Ovary (tissue), 9 donors: ENCODE measurements around the gene PROM2. TPM values are rescaled to one million over a fixed set of nuclear protein-coding genes. Genes with fewer than 3 reads are reported as not detected.

Experiments used
- DNase-seq, 5 donors: peaks; one replicate each; pipeline ENCODE4 v3.0.0-alpha.2; 2019 to 2020
- H3K27ac ChIP-seq, 2 donors: fragments of 200-600 bp; one replicate each; pipeline versions ENCODE4 v1.5.1 to v1.8.0; 2019 to 2022
- H3K27me3 ChIP-seq: fragments of 200-600 bp; one replicate; pipeline ENCODE4 v1.8.0; 2022
- H3K36me3 ChIP-seq: fragments of 200-600 bp; sonication (generic); one replicate; pipeline ENCODE4 v1.5.1; 2019
- H3K4me1 ChIP-seq: one replicate; pipeline ENCODE4 v1.8.1; 2013; ENCODE audit warnings: mild to moderate bottlenecking, moderate library complexity; ENCODE audit not compliant: insufficient read depth
- H3K4me3 ChIP-seq: fragments of 200-600 bp; sonication (generic); one replicate; pipeline ENCODE4 v1.5.1; 2017
- H3K9me3 ChIP-seq, 2 donors: fragments of 200-600 bp in 1 of 2; sonication (generic) in 1 of 2; one replicate each; pipeline versions ENCODE4 v1.5.1 to v1.8.1; 2013 to 2019; ENCODE audit warnings: mild to moderate bottlenecking in 1 of 2, moderate library complexity in 1 of 2
- EP300 ChIP-seq: sonication (generic); formaldehyde crosslinking; IDR thresholded peaks from one replicate; pipeline ENCODE4 v1.6.1; 2017; ENCODE audit warnings: antibody characterized with exemption
- POLR2A ChIP-seq: fragments of 450-650 bp; IDR thresholded peaks from one replicate; pipeline ENCODE4 v1.6.1; 2017; ENCODE audit warnings: antibody characterized with exemption, mild to moderate bottlenecking, moderate library complexity
- WGBS, 3 donors: extraction: QIAGEN DNeasy Blood & Tissue Kit in 1 of 3; methylation state at CpG; one replicate each; pipeline versions ENCODE4 v1.1.5 to v1.1.7; 2013 to 2017; 5-methylcytosine and 5-hydroxymethylcytosine counted together
- intact Hi-C, 4 donors: fragments of 100-400 bp; cut with DNase I; formaldehyde crosslinking; loops; one replicate each; pipeline versions ENCODE4 v1.11.0 to v1.15.1; 2022 to 2023
- polyA plus RNA-seq, 2 donors: library from polyadenylated mRNA; stranded (reverse); fragments of 200-250 nt in 1 of 2; fragments of 350-450 nt in 1 of 2; fragmentation: Illumina TruSeq in 1 of 2; extraction: RNeasy Lipid Tissue Mini Kit (QIAGEN cat#74804) in 1 of 2; gene quantifications; one replicate each; pipeline ENCODE4 v1.2.3, GENCODE V29; 2013 to 2014
- total RNA-seq, 7 donors: library from RNA; depleted of rRNA in 2 of 7; stranded (reverse); fragments of >200 nt in 2 of 7; fragmentation: NEBNext Ultra II Directional in 3 of 7; extraction: Animal tissue kit (Norgen Biotek cat#: 25700) in 3 of 7; gene quantifications; one replicate each; pipeline versions ENCODE4 v1.1.0 to v1.2.4, GENCODE V29; 2016 to 2023
- TF ChIP-seq, protein P1 (sequence below), 3 donors: fragments of 450-650 bp in 2 of 3; fragments of 200-600 bp in 1 of 3; IDR thresholded peaks; one replicate each; pipeline versions ENCODE4 v1.5.1 to v1.8.0; 2016 to 2022; ENCODE audit warnings: antibody characterized with exemption in 3 of 3, mild to moderate bottlenecking in 1 of 3
- donor health status: DM: no; HTN: no; CAD: no; lungs with moderate emphysema.
- donor health status: DM: no; HTN: no; CAD: no.
- donor health status: Bipolar disorder and iron deficiency.
- donor health status: DM: yes; HTN: yes; CAD: no.
- donor health status: DM: no; HTN: no; CAD: no.
- donor health status: DM: yes; HTN: yes; CAD: no.

PROM2 gene
- total and polyA plus RNA-seq, 9 donors = 0.37 to 5.1 (median 3.4) TPM

DNA sequence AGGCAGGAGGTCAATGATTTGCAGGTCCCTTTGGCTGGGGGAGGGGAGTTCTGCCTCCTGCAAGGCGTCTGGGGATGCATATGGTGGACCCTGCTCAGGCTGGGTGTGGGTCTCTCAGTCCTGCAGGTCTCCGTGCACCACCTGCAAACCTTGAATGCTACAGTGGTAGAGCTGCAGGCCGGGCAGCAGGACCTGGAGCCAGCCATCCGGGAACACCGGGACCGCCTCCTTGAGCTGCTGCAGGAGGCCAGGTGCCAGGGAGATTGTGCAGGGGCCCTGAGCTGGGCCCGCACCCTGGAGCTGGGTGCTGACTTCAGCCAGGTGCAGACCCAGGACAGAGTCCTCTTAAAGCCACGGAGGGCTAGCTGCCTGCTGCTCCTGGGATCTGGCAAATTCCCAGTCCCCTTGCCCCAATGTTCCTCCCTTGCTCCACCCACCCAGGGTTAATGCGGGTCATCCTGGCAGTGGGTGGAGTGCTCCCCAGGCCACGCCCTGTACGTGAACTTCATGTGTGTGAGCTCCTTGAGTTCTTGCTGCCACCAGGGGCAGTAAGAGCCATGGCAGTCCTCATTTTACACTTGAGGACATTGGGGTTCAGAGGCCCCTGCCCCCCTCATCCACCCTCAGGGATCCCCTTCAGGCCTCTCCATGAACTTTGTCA is 3.1 kb downstream of the PROM2 start:
- TF ChIP-seq, protein P1, sequence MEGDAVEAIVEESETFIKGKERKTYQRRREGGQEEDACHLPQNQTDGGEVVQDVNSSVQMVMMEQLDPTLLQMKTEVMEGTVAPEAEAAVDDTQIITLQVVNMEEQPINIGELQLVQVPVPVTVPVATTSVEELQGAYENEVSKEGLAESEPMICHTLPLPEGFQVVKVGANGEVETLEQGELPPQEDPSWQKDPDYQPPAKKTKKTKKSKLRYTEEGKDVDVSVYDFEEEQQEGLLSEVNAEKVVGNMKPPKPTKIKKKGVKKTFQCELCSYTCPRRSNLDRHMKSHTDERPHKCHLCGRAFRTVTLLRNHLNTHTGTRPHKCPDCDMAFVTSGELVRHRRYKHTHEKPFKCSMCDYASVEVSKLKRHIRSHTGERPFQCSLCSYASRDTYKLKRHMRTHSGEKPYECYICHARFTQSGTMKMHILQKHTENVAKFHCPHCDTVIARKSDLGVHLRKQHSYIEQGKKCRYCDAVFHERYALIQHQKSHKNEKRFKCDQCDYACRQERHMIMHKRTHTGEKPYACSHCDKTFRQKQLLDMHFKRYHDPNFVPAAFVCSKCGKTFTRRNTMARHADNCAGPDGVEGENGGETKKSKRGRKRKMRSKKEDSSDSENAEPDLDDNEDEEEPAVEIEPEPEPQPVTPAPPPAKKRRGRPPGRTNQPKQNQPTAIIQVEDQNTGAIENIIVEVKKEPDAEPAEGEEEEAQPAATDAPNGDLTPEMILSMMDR (IDR thresholded peaks at IDR 0.05) = no peak
- no peak for TF ChIP-seq EP300
- TF ChIP-seq POLR2A = no peak
- Histone ChIP-seq H3K27ac (no peak overlapping the region), H3K9me3 (no peaks in the 10 kb centered on the region), H3K4me1 (no peaks in the 10 kb centered on the region), H3K4me3 (no peak overlapping the region), H3K36me3 (no peaks in the 10 kb centered on the region), H3K27me3 (no peaks in the 10 kb centered on the region)
- intact Hi-C loops = no loop called here
- WGBS, 3 donors = 68 to 70% (median 70%) methylated on average over 11 of the region's 11 CpGs
- DNase-seq = peak in 1 of 5 donors; percentile 2

DNA sequence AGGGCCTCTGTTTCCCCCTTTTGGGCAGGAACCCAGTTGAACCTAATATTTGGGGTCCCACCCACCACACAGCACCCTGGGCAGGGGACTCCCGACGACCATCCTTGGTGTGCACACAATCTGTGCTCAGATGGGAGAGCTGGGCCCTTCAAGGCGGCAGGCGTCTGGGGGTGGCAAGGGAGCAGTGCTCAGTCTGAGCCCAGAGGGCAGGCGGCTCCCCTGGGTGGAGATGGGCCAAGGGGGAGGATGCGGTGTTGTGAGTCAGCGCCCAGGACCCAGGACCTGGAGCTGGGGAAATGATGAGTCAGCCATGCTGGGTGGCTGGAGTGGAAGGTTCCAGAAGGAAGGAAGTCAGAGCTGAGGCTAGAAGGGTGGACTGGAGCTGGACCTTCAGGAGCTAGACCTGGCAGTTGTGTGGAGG is 3.8 kb downstream of the PROM2 start:
- no peaks in the 10 kb centered on the region for H3K9me3 ChIP-seq
- H3K27ac ChIP-seq = no peak overlapping the region
- TF ChIP-seq EP300 = no peak
- TF ChIP-seq, protein P1 (IDR thresholded peaks at IDR 0.05) = no peak
- no peak for TF ChIP-seq POLR2A
- H3K36me3 ChIP-seq = no peaks in the 10 kb centered on the region
- H3K4me3 ChIP-seq = no peak overlapping the region
- intact Hi-C loops = no loop called here
- 89 to 94% (median 90%) methylated on average over 7 of the region's 7 CpGs for WGBS, 3 donors
- no peaks in the 10 kb centered on the region for H3K27me3 ChIP-seq
- no peak for DNase-seq
- no peaks in the 10 kb centered on the region for H3K4me1 ChIP-seq

DNA sequence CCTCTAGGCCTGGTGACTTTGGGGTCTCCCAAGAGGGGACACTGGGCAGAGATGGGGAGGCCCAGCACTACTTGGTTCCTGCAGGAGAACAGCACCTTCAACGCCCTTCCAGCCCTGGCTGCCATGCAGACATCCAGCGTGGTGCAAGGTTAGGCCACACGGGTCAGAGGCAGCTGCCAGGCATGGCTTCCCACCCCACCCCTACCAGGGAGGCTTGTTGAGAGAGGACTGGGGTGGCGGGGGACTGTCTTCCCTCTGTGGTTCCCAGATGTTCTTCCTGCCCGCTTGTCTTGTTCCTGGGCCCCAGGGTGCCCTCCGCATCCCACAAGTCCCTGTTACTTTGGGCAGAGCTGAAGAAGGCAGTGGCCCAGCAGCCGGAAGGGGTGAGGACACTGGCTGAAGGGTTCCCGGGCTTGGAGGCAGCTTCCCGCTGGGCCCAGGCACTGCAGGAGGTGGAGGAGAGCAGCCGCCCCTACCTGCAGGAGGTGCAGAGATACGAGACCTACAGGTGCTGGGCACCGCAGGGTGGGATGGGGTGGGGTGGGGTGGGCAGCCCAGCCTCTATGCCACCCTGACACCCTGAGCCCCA is 4.5 kb downstream of the PROM2 start:
- TF ChIP-seq, protein P1 (IDR thresholded peaks at IDR 0.05) = no peak
- TF ChIP-seq EP300 (no peak), POLR2A (no peak)

DNA sequence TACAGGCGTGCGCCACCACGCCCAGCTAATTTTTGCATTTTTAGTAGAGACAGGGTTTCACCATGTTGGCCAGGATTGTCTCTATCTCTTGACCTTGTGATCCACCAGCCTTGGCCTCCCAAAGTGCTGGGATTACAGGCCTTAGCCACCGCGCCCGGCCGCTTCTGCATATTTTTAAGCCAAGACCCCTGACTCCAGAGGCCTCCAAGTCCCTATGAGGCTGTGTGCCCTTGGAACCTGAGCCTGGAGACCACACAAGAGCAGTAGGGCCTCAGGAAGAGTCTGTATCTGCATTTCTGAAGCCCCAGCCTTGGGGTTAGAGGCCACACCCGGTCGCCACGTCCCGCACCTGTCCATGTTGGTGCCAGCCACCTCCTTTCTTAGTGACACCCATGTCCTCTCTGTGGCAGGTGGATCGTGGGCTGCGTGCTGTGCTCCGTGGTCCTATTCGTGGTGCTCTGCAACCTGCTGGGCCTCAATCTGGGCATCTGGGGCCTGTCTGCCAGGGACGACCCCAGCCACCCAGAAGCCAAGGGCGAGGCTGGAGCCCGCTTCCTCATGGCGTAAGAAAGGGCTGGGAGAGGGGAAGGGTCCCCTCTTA is 5.3 kb downstream of the PROM2 start:
- Histone ChIP-seq H3K4me1 (no peaks in the 10 kb centered on the region), H3K9me3 (no peaks in the 10 kb centered on the region), H3K27ac (no peak overlapping the region), H3K36me3 (no peaks in the 10 kb centered on the region), H3K4me3 (no peak overlapping the region), H3K27me3 (no peaks in the 10 kb centered on the region)
- no peak for DNase-seq
- TF ChIP-seq EP300 = no peak
- TF ChIP-seq, protein P1 (IDR thresholded peaks at IDR 0.05) = no peak
- TF ChIP-seq POLR2A = no peak
- intact Hi-C loops = no loop called here
- 90 to 94% (median 93%) methylated on average over 19 of the region's 19 CpGs for WGBS, 3 donors

More for the DNA sequence above, 4.5 kb downstream of the PROM2 start:
- intact Hi-C loops = no loop called here
- DNase-seq = no peak
- Histone ChIP-seq H3K9me3 (no peaks in the 10 kb centered on the region), H3K4me3 (no peak overlapping the region), H3K4me1 (no peaks in the 10 kb centered on the region), H3K27me3 (no peaks in the 10 kb centered on the region), H3K27ac (no peak overlapping the region), H3K36me3 (no peaks in the 10 kb centered on the region)
- 92 to 94% (median 92%) methylated on average over 11 to 12 of the region's 12 CpGs for WGBS, 3 donors
